ENCODE results near the gene MACROD2. TPM values are rescaled to one million over a fixed set of nuclear protein-coding genes. Genes with fewer than 3 reads are reported as not detected.

The MACROD2 gene
- total RNA-seq, 4 donors from 2014 or later: 4.0 to 14.1 (median 10.4) TPM

DNA sequence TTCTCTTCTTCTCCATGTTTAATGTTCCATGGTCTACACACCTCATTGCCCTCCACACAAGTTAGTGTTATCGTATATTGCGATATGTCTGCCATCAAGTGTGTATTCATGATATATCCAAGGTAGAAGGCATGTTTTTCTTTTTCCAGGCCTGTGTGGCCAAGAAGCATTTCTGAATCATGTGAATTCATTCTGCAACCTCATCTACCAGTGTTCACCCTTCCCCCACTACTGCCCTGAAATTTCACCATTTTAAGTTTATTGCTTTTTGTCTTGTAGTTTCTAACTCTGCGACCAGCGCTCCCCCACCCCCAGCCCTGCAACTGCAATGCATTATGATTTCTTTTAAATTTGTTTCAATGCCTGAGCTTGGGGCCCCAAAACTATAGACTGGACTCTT is 960.1 kb downstream of the MACROD2 start:
- Histone ChIP-seq H3K36me3 (no peaks in the 10 kb centered on the region), H3K4me3 (no peak overlapping the region), H3K9me3 (no peaks in the 10 kb centered on the region), H3K27ac (no peak overlapping the region), H3K4me1 (no peaks in the 10 kb centered on the region), H3K27me3 (no peaks in the 10 kb centered on the region)
- TF ChIP-seq, protein P1, sequence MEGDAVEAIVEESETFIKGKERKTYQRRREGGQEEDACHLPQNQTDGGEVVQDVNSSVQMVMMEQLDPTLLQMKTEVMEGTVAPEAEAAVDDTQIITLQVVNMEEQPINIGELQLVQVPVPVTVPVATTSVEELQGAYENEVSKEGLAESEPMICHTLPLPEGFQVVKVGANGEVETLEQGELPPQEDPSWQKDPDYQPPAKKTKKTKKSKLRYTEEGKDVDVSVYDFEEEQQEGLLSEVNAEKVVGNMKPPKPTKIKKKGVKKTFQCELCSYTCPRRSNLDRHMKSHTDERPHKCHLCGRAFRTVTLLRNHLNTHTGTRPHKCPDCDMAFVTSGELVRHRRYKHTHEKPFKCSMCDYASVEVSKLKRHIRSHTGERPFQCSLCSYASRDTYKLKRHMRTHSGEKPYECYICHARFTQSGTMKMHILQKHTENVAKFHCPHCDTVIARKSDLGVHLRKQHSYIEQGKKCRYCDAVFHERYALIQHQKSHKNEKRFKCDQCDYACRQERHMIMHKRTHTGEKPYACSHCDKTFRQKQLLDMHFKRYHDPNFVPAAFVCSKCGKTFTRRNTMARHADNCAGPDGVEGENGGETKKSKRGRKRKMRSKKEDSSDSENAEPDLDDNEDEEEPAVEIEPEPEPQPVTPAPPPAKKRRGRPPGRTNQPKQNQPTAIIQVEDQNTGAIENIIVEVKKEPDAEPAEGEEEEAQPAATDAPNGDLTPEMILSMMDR (IDR thresholded peaks at IDR 0.05): no peak
- TF ChIP-seq POLR2A (IDR thresholded peaks at IDR 0.05) (no peak), EP300 (IDR thresholded peaks at IDR 0.05) (no peak)
- WGBS, 2 donors: 81 to 86% methylated on average over 4 of the region's 4 CpGs
- no peak for DNase-seq (ENCODE audit: low spot score in 2 of 2)

DNA sequence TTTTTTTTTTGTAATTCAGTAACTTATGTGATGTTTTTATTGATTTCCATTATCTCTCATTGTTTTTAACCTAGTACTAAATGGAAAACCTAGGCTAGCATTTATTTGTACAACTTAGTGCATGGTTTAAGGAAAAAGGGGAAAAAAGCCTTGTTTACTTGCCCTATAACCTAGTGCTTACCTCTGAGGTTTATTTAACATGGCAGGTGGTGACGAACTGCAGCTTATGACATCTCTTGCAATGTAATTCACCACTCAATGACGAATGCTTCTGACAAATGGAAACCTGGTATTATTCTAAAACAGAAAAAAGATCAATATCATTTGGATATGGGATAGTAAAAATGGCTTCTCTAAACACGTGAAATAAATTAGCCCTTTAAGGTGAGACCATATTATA is 960.7 kb downstream of the MACROD2 start:
- WGBS, 2 donors: 67 to 78% methylated on average over 3 of the region's 3 CpGs
- Histone ChIP-seq H3K27me3 (no peaks in the 10 kb centered on the region), H3K36me3 (no peaks in the 10 kb centered on the region), H3K4me1 (no peaks in the 10 kb centered on the region), H3K9me3 (no peaks in the 10 kb centered on the region), H3K27ac (no peak overlapping the region), H3K4me3 (no peak overlapping the region)
- DNase-seq (ENCODE audit: low spot score in 2 of 2): no peak
- TF ChIP-seq, protein P1 (IDR thresholded peaks at IDR 0.05): no peak
- TF ChIP-seq EP300 (IDR thresholded peaks at IDR 0.05) (no peak), POLR2A (IDR thresholded peaks at IDR 0.05) (no peak)

DNA sequence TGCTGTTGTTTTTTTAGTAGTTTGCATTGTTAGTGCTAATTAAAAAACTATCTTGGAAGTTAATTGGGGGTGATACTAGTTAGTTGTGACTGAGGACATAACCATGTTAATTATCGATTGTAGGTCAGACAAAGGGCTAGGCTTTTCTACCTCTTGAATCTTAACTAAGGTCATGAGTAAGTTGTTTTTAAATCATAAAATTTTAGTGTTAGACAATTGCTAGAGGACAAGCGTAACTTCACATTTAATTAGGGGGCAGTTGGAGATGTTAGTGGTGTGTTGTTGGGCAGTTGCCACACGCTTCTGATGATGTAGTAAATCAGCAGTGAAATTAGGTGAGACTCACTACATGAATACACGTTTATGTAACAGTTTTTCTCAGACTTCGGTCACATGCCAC is 961.2 kb downstream of the MACROD2 start:
- TF ChIP-seq EP300 (IDR thresholded peaks at IDR 0.05) (no peak), POLR2A (IDR thresholded peaks at IDR 0.05) (no peak)
- TF ChIP-seq, protein P1 (IDR thresholded peaks at IDR 0.05): no peak
- Histone ChIP-seq H3K27ac (no peak overlapping the region), H3K4me1 (no peaks in the 10 kb centered on the region), H3K27me3 (no peaks in the 10 kb centered on the region), H3K36me3 (no peaks in the 10 kb centered on the region), H3K4me3 (no peak overlapping the region), H3K9me3 (no peaks in the 10 kb centered on the region)
- 77 to 79% methylated on average over 5 of the region's 5 CpGs for WGBS, 2 donors
- DNase-seq (ENCODE audit: low spot score in 2 of 2): no peak

DNA sequence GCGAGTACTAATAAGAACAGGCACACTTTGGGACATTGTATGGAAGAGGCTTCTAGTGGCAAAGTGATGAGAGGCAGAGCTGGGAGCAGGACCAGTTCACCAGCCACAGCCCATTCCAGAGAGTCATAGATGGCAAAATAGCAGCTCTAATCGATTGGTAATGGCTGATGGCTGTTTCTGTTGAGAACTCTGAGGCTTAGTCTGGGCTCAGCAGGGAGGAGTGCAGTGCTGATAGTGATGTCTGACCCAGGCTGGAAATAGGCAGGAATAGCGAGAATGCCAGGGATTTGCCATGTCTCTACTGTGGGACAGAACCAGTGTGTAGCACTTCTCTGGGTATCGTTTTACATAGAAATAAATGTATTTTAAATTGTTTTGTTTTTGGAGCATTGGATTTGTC is 962.1 kb downstream of the MACROD2 start:
- no peak overlapping the region for H3K27ac ChIP-seq
- WGBS, 2 donors: 77 to 85% methylated on average over 4 of the region's 4 CpGs
- no peak overlapping the region for H3K4me3 ChIP-seq
- H3K27me3 ChIP-seq: no peaks in the 10 kb centered on the region
- no peak for DNase-seq (ENCODE audit: low spot score in 2 of 2)
- no peaks in the 10 kb centered on the region for H3K9me3 ChIP-seq
- no peaks in the 10 kb centered on the region for H3K36me3 ChIP-seq
- no peaks in the 10 kb centered on the region for H3K4me1 ChIP-seq
- TF ChIP-seq EP300 (IDR thresholded peaks at IDR 0.05) (no peak), POLR2A (IDR thresholded peaks at IDR 0.05) (no peak)
- TF ChIP-seq, protein P1 (IDR thresholded peaks at IDR 0.05): no peak

DNA sequence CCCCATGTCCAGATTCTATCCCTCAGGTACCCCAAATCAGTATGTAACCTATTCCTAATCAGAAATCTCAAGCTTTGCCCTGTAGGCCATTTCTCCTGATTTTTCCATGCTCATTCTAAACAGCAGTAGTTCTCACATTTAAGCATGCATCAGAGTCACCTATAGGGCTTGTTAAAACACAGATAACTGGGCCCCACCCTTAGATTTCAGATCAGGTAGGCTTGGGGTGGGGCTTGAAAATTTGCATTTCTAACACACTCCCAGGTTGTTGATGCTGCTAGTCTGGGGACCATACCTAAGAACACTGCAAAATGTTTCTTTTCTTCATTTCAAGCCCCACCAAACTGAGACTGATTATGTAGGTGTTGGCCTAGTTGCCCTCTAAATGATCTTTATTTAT is 963.3 kb downstream of the MACROD2 start:
- Histone ChIP-seq H3K27ac (no peak overlapping the region), H3K27me3 (no peaks in the 10 kb centered on the region), H3K36me3 (no peaks in the 10 kb centered on the region), H3K9me3 (no peaks in the 10 kb centered on the region), H3K4me3 (no peak overlapping the region), H3K4me1 (no peaks in the 10 kb centered on the region)
- no peak for DNase-seq (ENCODE audit: low spot score in 2 of 2)
- TF ChIP-seq POLR2A (IDR thresholded peaks at IDR 0.05) (no peak), EP300 (IDR thresholded peaks at IDR 0.05) (no peak)
- TF ChIP-seq, protein P1 (IDR thresholded peaks at IDR 0.05): no peak

Measured in tibial nerve (tissue), 4 donors.